GM12878 (cell line): Measurements from ENCODE around the gene UBASH3B. TPM values are rescaled to one million over a fixed set of nuclear protein-coding genes. Genes with fewer than 3 reads are reported as not detected.

Experiments used
- ATAC-seq: fragments of 200-7000 bp; cut with Tn5 transposase; 3 replicates; pipeline ENCODE4 v1.9.1; 2020; ENCODE audit warnings: mild to moderate bottlenecking, moderate library complexity
- BruUV-seq: library from RNA; stranded (reverse); fragments of 400-500 nt; replicated peaks from 2 replicates; lab custom pipeline; 2021; lab: Mats Ljungman, UMichigan
- CTCF ChIA-PET: fragments of 300-600 bp; sonication (Branson Sonifier 250); formaldehyde crosslinking; extraction: SDS; loops from one replicate; lab custom pipeline; 2021; ENCODE audit warnings: inconsistent platforms; lab: Yijun Ruan, JAX
- POLR2A ChIA-PET: fragments of 350-600 bp; formaldehyde crosslinking; extraction: SDS; loops from one replicate; lab custom pipeline; 2021; ENCODE audit warnings: inconsistent platforms; lab: Charles Lee
- RAD21 ChIA-PET: fragments of 300-600 bp; sonication (Branson Sonifier 250); formaldehyde crosslinking; loops from one replicate; lab custom pipeline; 2023; ENCODE audit warnings: antibody characterized with exemption; ENCODE audit not compliant: unreplicated experiment; lab: Charles Lee
- SMC1A ChIA-PET: fragments of 300-600 bp; sonication (Branson Sonifier 250); formaldehyde crosslinking; loops from one replicate; lab custom pipeline; 2023; ENCODE audit not compliant: unreplicated experiment, uncharacterized antibody; lab: Charles Lee
- DNase-seq: peaks from one replicate; pipeline ENCODE4 v3.0.0-alpha.2; 2011; ENCODE audit warnings: low read depth, low spot score
- FAIRE-seq: peaks from 3 replicates; lab custom pipeline; 2011; peaks lifted over from hg19 to GRCh38; lab: Jason Lieb, UNC
- H2AFZ ChIP-seq: 2 replicates; pipeline ENCODE4 v1.6.0; 2011; ENCODE audit warnings: low read depth, low read length, control low read depth; ENCODE audit not compliant: control insufficient read depth
- H3K27ac ChIP-seq: 2 replicates; pipeline ENCODE4 v1.5.1; 2011; ENCODE audit warnings: control low read depth; ENCODE audit not compliant: control insufficient read depth, insufficient read depth
- H3K27me3 ChIP-seq, 2 experiments: replicated peaks in 1 of 2; 2 replicates each; pipeline versions ENCODE4 v1.6.0 to v1.6.1; 2011; ENCODE audit warnings: low read length in 1 of 2; ENCODE audit not compliant: control insufficient read depth in 2 of 2, insufficient read depth in 2 of 2
- H3K36me3 ChIP-seq, 2 experiments: 2 replicates each; pipeline ENCODE4 v1.5.1; 2011; ENCODE audit warnings: low read length in 1 of 2; ENCODE audit not compliant: control insufficient read depth in 2 of 2, insufficient read depth in 2 of 2
- H3K4me1 ChIP-seq: 2 replicates; pipeline ENCODE4 v1.6.1; 2011; ENCODE audit warnings: mild to moderate bottlenecking, low read length, moderate library complexity, mixed read lengths; ENCODE audit not compliant: control insufficient read depth, insufficient read depth
- H3K4me2 ChIP-seq: 2 replicates; pipeline ENCODE4 v1.6.0; 2011; ENCODE audit warnings: control low read depth; ENCODE audit not compliant: control insufficient read depth, insufficient read depth
- H3K4me3 ChIP-seq: fragments of 200-600 bp; sonication (generic); 2 replicates; pipeline ENCODE4 v1.5.1; 2016
- H3K79me2 ChIP-seq: 2 replicates; pipeline ENCODE4 v1.6.0; 2011; ENCODE audit warnings: low read length; ENCODE audit not compliant: control insufficient read depth, insufficient read depth
- H3K9ac ChIP-seq: 2 replicates; pipeline ENCODE4 v1.8.0; 2011; ENCODE audit warnings: low read length, control low read depth, mixed read lengths; ENCODE audit not compliant: control insufficient read depth, insufficient read depth
- H3K9me3 ChIP-seq: replicated peaks from 3 replicates; pipeline ENCODE4 v1.5.1; 2011; ENCODE audit warnings: mild to moderate bottlenecking, low read length; ENCODE audit not compliant: control insufficient read depth, insufficient read depth
- H4K20me1 ChIP-seq: 2 replicates; pipeline ENCODE4 v1.6.0; 2011; ENCODE audit not compliant: control insufficient read depth, insufficient read depth
- BCL11A ChIP-seq: IDR thresholded peaks from 2 replicates; pipeline ENCODE4 v1.6.1; 2011; ENCODE audit warnings: low read depth, low read length
- BCL3 ChIP-seq: IDR thresholded peaks from 2 replicates; pipeline ENCODE4 v1.6.1; 2011; ENCODE audit warnings: borderline replicate concordance, low read depth, mild to moderate bottlenecking, moderate library complexity, low read length; ENCODE audit not compliant: insufficient read depth, poor library complexity, severe bottlenecking
- CTCF ChIP-seq, 3 experiments: IDR thresholded peaks in 2 of 3; conservative IDR thresholded peaks in 1 of 3; 2 replicates each; pipeline ENCODE4 v1.5.1; 2011; ENCODE audit warnings: low read depth in 3 of 3, low read length in 3 of 3, mild to moderate bottlenecking in 3 of 3, control low read depth in 2 of 3, moderate library complexity in 2 of 3, inconsistent platforms in 1 of 3, mixed read lengths in 1 of 3; ENCODE audit not compliant: control insufficient read depth in 2 of 3, insufficient read depth in 1 of 3; ENCODE audit errors: extremely low read depth in 1 of 3
- DPF2 ChIP-seq: fragments of 450-650 bp; IDR thresholded peaks from 2 replicates; pipeline ENCODE4 v1.6.1; 2017; ENCODE audit warnings: mild to moderate bottlenecking
- EGR1 ChIP-seq, 2 experiments: IDR thresholded peaks; 1 replicate in 1 of 2; 2 replicates in 1 of 2; pipeline ENCODE4 v1.6.1; 2011 to 2012; ENCODE audit warnings: low read depth in 2 of 2, low read length in 2 of 2, borderline replicate concordance in 1 of 2, mild to moderate bottlenecking in 1 of 2, moderate library complexity in 1 of 2
- HDAC6 ChIP-seq: fragments of 200-600 bp; sonication (generic); IDR thresholded peaks from one replicate; pipeline ENCODE4 v1.8.0; 2017; ENCODE audit warnings: antibody characterized with exemption; ENCODE audit not compliant: unreplicated experiment
- IKZF2 ChIP-seq, 2 experiments: fragments of 450-650 bp; IDR thresholded peaks; 2 replicates each; pipeline ENCODE4 v1.6.1; 2017; ENCODE audit warnings: mild to moderate bottlenecking in 2 of 2, moderate library complexity in 2 of 2
- JUNB ChIP-seq: IDR thresholded peaks from 2 replicates; pipeline ENCODE4 v1.6.1; 2016; ENCODE audit warnings: antibody characterized with exemption, mild to moderate bottlenecking
- MTA2 ChIP-seq: fragments of 450-650 bp; IDR thresholded peaks from 2 replicates; pipeline ENCODE4 v1.6.1; 2016; ENCODE audit warnings: low read depth, mild to moderate bottlenecking, moderate library complexity
- NBN ChIP-seq: fragments of 450-650 bp; IDR thresholded peaks from 2 replicates; pipeline ENCODE4 v1.6.1; 2016
- RCOR1 ChIP-seq: conservative IDR thresholded peaks from 2 replicates; pipeline ENCODE4 v1.6.1; 2012; ENCODE audit warnings: low read depth, low read length, improper control_type of control experiment
- TARDBP ChIP-seq: IDR thresholded peaks from 2 replicates; pipeline ENCODE4 v1.6.1; 2016; ENCODE audit warnings: borderline replicate concordance
- TBL1XR1 ChIP-seq: IDR thresholded peaks from 2 replicates; pipeline ENCODE4 v1.6.1; 2012; ENCODE audit warnings: low read depth, low read length, improper control_type of control experiment
- WGBS: methylation state at CpG from one replicate; pipeline ENCODE4 v1.1.6; 2016; ENCODE audit warnings: low lambda C conversion rate; ENCODE audit not compliant: insufficient replicate concordance, insufficient coverage; ENCODE audit errors: missing lambda C conversion rate; 5-methylcytosine and 5-hydroxymethylcytosine counted together
- in situ Hi-C: fragments of 300-500 bp; cut with MboI; formaldehyde crosslinking; loops from 9 replicates; pipeline ENCODE4 v1.14.3; 2018; ENCODE audit warnings: mixed read lengths
- intact Hi-C: fragments of 100-400 bp; cut with micrococcal nuclease; formaldehyde crosslinking; loops from one replicate; pipeline ENCODE4 v1.14.2; 2022; ENCODE audit not compliant: unreplicated experiment
- polyA plus RNA-seq, 11 experiments: library from polyadenylated mRNA; depleted of rRNA in 4 of 11; unstranded in 6 of 11; stranded (reverse) in 5 of 11; fragments of >200 nt; fragmentation: Nextera tagmentation in 4 of 11; fragmentation: Illumina TruSeq in 1 of 11; extraction: Ambion mirVana in 4 of 11; extraction: Trizol in 1 of 11; gene quantifications; 1 replicate in 1 of 11; 2 replicates in 10 of 11; pipeline versions ENCODE4 v1.2.1 to v1.2.3, GENCODE V29; 2011 to 2016; ENCODE audit warnings: inconsistent platforms in 2 of 11, missing spikeins in 2 of 11, low read depth in 1 of 11
- total RNA-seq, 4 experiments: library from RNA; depleted of rRNA in 3 of 4; stranded (reverse); fragments of >200 nt in 3 of 4; fragmentation: Illumina TruSeq in 1 of 4; extraction: Trizol in 1 of 4; gene quantifications; 2 replicates each; pipeline versions ENCODE4 v1.2.1 to v1.2.3, GENCODE V29; 2013 to 2021
- TF ChIP-seq, protein P1 (sequence below): fragments of 450-650 bp; IDR thresholded peaks from 2 replicates; pipeline ENCODE4 v1.6.1; 2017; ENCODE audit warnings: low read depth, mild to moderate bottlenecking, moderate library complexity
- TF ChIP-seq, protein P2 (sequence below): fragments of 150-350 bp; IDR thresholded peaks from 2 replicates; pipeline ENCODE4 v1.6.1; 2016; ENCODE audit warnings: low read depth, low read length

The UBASH3B gene
- total and polyA plus RNA-seq, 10 of the 15 experiments (the other 5 are each of a cell fraction or from before 2014, with no cell fraction given): 0.18 to 3.3 (median 0.57) TPM

DNA sequence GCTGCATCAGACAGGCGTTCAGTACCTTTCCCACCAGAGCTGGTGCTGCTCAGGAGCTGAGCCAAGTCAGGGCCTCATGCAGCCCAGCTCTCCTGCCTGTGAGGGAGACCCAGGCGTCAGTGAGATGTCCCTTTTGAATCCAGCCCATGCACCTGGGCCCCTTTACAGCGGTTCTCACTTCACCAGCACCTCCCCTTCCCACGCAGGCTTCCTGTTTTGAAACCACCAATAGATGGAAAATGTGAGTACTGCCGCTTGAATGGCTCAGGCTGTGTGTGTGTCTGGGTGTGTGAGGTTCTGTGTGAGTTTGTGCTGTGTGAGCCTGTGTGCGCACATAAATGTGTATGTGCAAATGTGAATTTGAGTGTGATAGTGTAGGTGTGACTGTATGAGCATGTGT, 88.4 kb downstream of the UBASH3B start:
- Histone ChIP-seq H3K9ac (no peak overlapping the region), H3K79me2 (no peaks in the 10 kb centered on the region), H3K27me3 (peaks cover 0 to 2% of the 10 kb centered on the region in 2 experiments; a peak in 1 of 4 replicates), H3K9me3 (no peaks in the 10 kb centered on the region), H3K4me2 (peak overlapping the region; percentile 28), H3K36me3 (no peaks in the 10 kb centered on the region), H3K4me1 (peaks cover 35% of the 10 kb centered on the region), H2AFZ (peak overlapping the region; percentile 11; the same call in 1 of the 2 replicates), H3K27ac (peak overlapping the region; percentile 25; the same call in 1 of the 2 replicates), H3K4me3 (no peak overlapping the region), H4K20me1 (no peaks in the 10 kb centered on the region)
- no TSS peak for BruUV-seq
- whole genome bisulfite sequencing: under 1% methylated on average over 6 of the region's 6 CpGs
- ATAC-seq (peak; percentile 40), DNase-seq (peak; percentile 55), FAIRE-seq (peak; percentile 73)
- intact Hi-C loops (no loop called here), in situ Hi-C loops (no loop called here)
- ChIA-PET SMC1A (interaction anchor here (0.6 to 3.0 kb wide), 5 partner anchors 11 to 800 kb away, joined by 3 to 30 read pairs (median 4); no protein-coding TSS in a partner anchor), CTCF (interaction anchor here (1.3 to 5.7 kb wide), 3 partner anchors 8 to 108 kb away, joined by 3 to 38 read pairs (median 7); no protein-coding TSS in a partner anchor), RAD21 (interaction anchor here (1.0 to 2.2 kb wide), 4 partner anchors 9 to 47 kb away, joined by 3 to 7 read pairs (median 4); no protein-coding TSS in a partner anchor), POLR2A (no interaction called here)
- TF ChIP-seq JUNB: peak; percentile 15; the same call in 1 of the 2 replicates
- TF ChIP-seq RCOR1: 0 out of 2 replicates have a peak, but pooled peaks have one; percentile 17
- TF ChIP-seq TBL1XR1: peak; percentile 67; the same call in 1 of the 2 replicates
- peak; percentile 43; the same call in 1 of the 2 replicates for TF ChIP-seq MTA2
- 0 out of 2 replicates have a peak, but pooled peaks have one; percentile 39 for TF ChIP-seq TARDBP
- no peak for TF ChIP-seq HDAC6
- TF ChIP-seq, protein P1, sequence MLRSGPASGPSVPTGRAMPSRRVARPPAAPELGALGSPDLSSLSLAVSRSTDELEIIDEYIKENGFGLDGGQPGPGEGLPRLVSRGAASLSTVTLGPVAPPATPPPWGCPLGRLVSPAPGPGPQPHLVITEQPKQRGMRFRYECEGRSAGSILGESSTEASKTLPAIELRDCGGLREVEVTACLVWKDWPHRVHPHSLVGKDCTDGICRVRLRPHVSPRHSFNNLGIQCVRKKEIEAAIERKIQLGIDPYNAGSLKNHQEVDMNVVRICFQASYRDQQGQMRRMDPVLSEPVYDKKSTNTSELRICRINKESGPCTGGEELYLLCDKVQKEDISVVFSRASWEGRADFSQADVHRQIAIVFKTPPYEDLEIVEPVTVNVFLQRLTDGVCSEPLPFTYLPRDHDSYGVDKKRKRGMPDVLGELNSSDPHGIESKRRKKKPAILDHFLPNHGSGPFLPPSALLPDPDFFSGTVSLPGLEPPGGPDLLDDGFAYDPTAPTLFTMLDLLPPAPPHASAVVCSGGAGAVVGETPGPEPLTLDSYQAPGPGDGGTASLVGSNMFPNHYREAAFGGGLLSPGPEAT: peak; percentile 33; the same call in 1 of the 2 replicates
- TF ChIP-seq BCL3: no peak
- 0 out of 2 replicates have a peak, but pooled peaks have one; percentile 62 for TF ChIP-seq NBN
- TF ChIP-seq BCL11A: peak; percentile 42; the same call in 1 of the 2 replicates
- TF ChIP-seq CTCF (IDR thresholded peaks at IDR 0.05 in 2 of 3, conservative IDR thresholded peaks at IDR 0.05 in 1 of 3; ENCODE audit: control insufficient read depth in 2 of 3, extremely low read depth in 1 of 3, insufficient read depth in 1 of 3, low read depth in 3 of 3, low read length in 3 of 3): no peak
- peak; percentile 71; the same call in 1 of the 2 replicates for TF ChIP-seq DPF2
- TF ChIP-seq, protein P2, sequence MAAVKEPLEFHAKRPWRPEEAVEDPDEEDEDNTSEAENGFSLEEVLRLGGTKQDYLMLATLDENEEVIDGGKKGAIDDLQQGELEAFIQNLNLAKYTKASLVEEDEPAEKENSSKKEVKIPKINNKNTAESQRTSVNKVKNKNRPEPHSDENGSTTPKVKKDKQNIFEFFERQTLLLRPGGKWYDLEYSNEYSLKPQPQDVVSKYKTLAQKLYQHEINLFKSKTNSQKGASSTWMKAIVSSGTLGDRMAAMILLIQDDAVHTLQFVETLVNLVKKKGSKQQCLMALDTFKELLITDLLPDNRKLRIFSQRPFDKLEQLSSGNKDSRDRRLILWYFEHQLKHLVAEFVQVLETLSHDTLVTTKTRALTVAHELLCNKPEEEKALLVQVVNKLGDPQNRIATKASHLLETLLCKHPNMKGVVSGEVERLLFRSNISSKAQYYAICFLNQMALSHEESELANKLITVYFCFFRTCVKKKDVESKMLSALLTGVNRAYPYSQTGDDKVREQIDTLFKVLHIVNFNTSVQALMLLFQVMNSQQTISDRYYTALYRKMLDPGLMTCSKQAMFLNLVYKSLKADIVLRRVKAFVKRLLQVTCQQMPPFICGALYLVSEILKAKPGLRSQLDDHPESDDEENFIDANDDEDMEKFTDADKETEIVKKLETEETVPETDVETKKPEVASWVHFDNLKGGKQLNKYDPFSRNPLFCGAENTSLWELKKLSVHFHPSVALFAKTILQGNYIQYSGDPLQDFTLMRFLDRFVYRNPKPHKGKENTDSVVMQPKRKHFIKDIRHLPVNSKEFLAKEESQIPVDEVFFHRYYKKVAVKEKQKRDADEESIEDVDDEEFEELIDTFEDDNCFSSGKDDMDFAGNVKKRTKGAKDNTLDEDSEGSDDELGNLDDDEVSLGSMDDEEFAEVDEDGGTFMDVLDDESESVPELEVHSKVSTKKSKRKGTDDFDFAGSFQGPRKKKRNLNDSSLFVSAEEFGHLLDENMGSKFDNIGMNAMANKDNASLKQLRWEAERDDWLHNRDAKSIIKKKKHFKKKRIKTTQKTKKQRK: no peak
- TF ChIP-seq IKZF2 (IDR thresholded peaks at IDR 0.05): peak; percentile 63 to 72; a peak in 3 of 4 replicates
- TF ChIP-seq EGR1 (IDR thresholded peaks at IDR 0.05; ENCODE audit: borderline replicate concordance in 1 of 2, low read depth in 2 of 2, low read length in 2 of 2): peak in 1 of 2 experiments; percentile 62; a peak in 1 of 3 replicates
